Endometrial microvascular endothelial cells (primary cell): ENCODE measurements around the gene NACC2. TPM values are rescaled to one million over a fixed set of nuclear protein-coding genes. Genes with fewer than 3 reads are reported as not detected.

Experiments
- in situ Hi-C: cut with HindIII; loops from 2 replicates; pipeline ENCODE4 v1.10.0; 2017; ENCODE audit warnings: low sequenced_read_pairs, low pct_unique_long_range_greater_than_20kb; ENCODE audit errors: inconsistent ontology term
- total RNA-seq: library from RNA; depleted of rRNA; stranded (reverse); fragments of >200 nt; gene quantifications from one replicate; pipeline ENCODE4 v1.2.3, GENCODE V29; 2015; ENCODE audit errors: inconsistent ontology term

Gene NACC2
- total RNA-seq, 1 donor from 2014 or later = 21.9 TPM

DNA sequence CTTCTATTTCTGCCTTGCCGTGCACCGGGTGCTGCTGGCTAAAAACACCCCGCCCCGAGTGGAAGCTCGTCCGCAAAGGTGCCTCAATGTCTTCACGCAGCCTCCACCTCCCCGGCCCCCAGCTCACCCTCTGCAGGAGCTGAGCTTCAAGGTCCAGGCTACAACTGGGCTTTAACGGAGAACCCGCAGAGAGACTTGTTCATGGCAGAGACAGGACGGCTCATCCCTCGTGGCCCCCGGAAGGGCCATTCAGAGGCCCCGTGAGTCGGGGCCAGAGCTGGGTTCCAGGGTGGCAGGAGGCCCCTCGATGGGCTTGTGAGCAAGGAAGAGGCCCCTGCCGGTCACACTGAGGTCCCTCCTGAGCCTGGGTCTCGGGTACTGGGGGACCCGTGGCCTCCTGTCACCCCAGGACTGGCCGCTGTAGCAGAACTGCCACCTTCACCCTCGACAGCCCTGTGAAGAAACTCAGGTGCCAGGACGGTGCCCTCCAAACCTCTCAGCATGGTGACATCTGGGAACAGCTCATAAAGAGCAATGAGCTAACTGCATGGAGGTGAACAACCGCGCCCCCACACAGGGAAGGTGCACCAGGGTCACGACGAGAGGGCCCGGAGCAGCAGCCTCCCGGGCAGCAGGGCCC is 75.9 kb downstream of the NACC2 start:
- in situ Hi-C loops = no loop called here

GRCh38 chr9:136018257-136019031 is 76.6 kb downstream of the NACC2 start:
- in situ Hi-C loops = no loop called here

DNA sequence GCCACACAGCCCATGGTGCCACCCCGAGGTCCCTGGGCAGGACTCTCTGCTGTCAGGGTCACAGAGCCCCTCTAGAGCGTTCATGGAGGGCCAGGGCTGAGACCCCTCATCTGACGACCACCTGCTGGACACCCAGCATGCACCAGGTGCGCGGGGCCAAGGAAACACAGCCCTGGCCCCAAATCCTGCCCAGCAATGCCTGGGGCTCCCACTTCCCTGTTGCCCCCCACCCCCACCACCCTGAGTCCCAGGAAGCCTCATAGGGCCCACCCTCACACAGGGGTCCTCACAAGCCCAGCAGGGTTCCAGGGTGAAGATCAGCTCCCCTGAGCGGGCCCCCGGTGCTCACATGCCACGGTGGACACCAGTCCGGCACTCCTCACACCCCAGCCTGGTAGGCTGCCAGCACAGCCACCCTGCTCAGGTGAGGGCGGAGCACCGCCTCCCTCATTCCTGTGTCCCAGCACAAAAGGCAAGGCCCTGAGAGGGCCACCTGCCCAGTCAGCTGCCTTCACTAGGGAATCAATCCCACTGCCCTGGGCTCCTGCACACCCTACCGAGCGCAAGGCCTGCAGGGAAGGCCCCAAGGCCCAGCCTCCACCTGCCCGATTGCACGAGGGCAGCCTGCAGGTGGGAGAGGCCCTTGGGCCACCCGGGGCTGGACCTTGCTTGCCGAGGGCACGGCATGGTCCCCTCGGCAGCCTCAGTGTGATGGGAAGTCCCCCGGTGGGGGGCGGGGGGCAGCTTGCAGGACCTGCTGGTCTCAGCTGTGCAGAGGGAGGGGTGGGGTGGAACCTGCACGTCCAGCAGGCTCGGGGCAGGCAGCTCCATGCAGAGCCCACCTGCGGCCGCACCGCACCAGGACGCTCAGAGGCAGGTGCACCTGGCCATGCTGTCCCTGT is 77.5 kb downstream of the NACC2 start:
- in situ Hi-C loops = no loop called here

DNA sequence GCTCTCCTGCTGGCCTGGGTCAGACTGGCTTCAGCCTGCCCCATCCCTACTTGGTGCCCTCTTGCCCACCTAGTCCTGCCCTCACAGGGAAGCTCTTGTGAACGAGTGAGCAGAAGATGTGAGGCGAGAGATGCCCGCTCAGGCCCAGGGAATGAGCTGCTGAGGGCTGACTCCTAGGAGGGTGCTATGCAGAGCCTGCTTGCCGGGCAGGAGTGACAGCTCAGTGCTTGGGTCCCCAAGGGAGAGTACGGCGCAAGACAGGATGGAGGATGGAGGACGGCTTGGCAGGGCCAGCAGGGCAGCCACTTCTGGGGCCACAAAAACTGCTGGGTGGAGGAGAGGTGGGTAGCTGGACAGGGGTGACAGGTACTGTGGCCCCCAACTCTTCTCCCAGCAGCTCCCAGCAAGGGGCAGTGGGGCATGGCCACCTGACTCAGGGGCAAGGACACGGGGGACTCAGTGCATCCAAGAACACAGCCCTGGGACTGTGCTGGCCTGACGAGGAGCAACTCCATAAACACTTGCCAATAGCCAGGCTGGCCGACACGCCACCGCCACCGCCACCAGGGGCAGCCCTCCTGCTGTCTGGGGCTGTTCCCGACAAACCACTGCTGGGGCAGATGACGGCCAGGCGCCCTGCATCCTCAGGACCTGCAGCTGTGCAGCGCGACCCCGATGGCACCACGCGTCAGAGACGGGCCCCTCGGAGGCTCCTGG is 78.4 kb downstream of the NACC2 start:
- in situ Hi-C loops = no loop called here

GRCh38 chr9:136015656-136016571 is 79.2 kb downstream of the NACC2 start:
- in situ Hi-C loops = no loop called here

DNA sequence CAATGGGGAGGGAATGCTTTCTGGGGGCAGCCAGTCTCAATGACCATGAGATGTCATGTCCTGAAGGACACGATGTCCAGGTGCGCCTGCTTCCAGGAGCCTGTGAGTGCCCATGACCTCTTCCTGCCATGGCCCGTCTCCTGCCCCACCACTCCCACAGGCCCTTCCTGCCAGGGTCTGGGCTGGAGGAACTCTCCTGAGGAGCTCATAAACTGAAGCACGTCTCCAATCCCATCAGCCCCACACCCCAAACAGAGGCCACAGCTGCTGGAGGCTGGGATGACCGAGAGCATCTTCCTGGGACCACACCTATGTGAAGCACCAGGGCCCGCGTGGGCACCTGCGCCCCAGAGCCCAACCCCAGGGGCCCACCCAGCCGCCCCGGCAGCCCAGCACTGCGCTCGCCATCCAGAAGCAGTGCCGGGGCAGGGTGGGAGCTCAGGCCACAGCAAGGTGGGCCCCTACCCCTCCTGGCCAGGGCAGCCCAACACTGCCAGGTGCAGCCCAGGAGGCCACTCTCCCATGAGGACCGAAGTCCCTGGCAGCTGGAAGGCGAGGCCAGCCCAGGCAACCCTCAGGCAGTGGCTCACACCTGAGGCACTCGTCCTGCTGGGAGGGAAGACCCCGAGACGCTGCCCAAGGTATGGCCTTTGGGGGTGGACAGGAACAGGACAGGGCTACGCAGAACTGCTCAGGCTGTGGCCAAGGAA is 80.0 kb downstream of the NACC2 start:
- in situ Hi-C loops = no loop called here

- in situ Hi-C loops = no loop called here
Observed at GRCh38 chr9:136014147-136014923, 80.8 kb downstream of the NACC2 start.

GRCh38 chr9:136013524-136014034 is 81.5 kb downstream of the NACC2 start:
- in situ Hi-C loops = no loop called here

- in situ Hi-C loops = no loop called here
Observed at GRCh38 chr9:136013116-136013515, 82.0 kb downstream of the NACC2 start.

- in situ Hi-C loops = no loop called here
Observed at GRCh38 chr9:136012651-136013050, 82.4 kb downstream of the NACC2 start.

DNA sequence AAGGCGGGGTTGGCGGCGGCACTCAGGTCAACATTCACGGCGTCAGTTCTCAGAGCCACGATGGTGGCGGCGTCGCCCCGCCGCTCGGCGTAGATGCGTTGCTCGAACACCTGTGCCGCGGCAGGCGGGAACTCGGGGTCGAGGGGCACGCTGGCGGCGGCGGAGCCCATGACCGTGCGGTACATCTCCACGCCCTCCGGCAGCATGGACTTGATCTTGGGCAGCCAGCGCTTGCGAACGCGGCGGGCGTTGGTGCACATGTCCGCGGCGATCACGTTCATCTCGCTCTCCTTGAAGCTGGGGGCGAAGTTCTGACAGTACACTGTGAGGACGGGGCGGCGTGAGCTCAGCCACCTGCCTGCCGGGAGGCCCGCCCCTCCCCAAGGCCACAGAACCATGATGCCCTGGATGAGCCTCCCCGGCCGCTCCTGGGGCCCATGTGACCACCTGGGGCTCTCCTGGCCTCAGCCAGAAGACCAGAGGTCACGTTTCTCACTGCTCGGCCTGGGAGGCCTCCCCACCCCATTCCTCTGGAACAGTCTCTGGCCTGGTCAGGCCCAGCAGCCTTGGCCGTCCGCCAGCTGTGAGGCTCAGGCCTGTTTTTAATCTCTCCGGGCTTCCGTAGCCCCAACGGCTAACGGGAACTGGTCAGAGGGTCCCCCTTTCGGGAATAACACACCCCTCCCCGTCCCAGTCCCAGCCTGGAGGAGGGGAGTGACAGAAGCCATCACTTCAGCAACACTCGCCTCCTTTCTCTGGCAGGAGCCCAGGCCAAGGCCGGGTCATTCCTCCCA is 83.2 kb downstream of the NACC2 start:
- in situ Hi-C loops = no loop called here

- in situ Hi-C loops = no loop called here
Observed at GRCh38 chr9:136011376-136011702, 83.8 kb downstream of the NACC2 start.

GRCh38 chr9:136010615-136011361 is 84.3 kb downstream of the NACC2 start:
- in situ Hi-C loops = no loop called here

DNA sequence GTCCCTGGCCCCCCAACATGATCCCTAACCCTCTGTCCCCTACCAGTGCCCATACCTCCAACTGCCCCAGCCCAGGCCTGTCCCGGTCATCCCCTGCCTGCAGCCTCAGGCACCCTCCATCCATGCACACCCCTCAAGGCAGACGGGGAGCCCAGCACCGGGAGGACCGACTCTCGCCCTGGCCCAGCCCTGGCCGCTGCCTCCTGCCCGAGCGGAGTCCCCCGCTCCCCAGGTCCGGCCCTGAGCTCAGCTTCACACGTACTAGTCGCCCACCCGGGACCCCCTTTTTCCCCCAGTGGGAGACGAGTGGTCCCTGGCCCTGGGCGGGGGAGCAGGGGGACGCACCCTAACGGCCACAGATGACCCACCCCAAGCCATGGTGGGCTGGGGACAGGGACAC is 84.9 kb downstream of the NACC2 start:
- in situ Hi-C loops = no loop called here

DNA sequence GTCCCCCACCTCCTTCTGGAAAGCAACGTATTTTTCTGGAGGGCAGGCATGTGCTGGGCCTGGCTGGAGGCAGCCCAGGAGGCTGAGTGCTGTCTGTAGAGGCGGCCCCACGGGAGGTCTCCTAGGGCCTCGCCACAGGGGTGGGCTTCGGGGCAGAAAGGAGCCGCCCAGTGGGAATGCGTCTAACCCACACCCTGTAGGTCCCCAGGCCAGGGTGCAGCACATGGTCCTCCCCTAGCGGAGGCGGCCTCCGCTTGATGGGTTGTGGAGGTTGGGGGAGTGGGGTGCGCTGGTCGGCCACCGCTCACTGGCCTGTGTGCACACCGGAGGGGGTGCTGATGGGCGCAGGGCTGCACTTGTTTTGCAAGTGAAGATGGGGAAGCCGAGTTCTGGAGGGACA is 85.6 kb downstream of the NACC2 start:
- in situ Hi-C loops = no loop called here
